HepG2 (cell line): ENCODE results near the gene NT5DC1. TPM values are rescaled to one million over a fixed set of nuclear protein-coding genes. Genes with fewer than 3 reads are reported as not detected.

Experiments used
- AKAP8 ChIP-seq: sonication (generic); formaldehyde crosslinking; IDR thresholded peaks from 2 replicates; pipeline ENCODE4 v1.5.1; 2020; ENCODE audit warnings: mild to moderate bottlenecking, missing genetic modification reagents
- ARID5B ChIP-seq: IDR thresholded peaks from 2 replicates; pipeline ENCODE4 v1.4.0; 2020; ENCODE audit warnings: mild to moderate bottlenecking, missing genetic modification reagents
- CENPBD1 ChIP-seq: sonication (generic); formaldehyde crosslinking; IDR thresholded peaks from 2 replicates; pipeline ENCODE4 v1.8.0; 2022; ENCODE audit warnings: missing genetic modification reagents, low read depth, mild to moderate bottlenecking, borderline replicate concordance
- HNF4G ChIP-seq, 2 experiments: sonication (generic) in 1 of 2; formaldehyde crosslinking in 1 of 2; IDR thresholded peaks; 2 replicates each; pipeline versions ENCODE4 v1.4.0 to v1.6.1; 2011 to 2020; ENCODE audit warnings: borderline replicate concordance in 2 of 2, low read depth in 2 of 2, mild to moderate bottlenecking in 2 of 2, low read length in 1 of 2, missing genetic modification reagents in 1 of 2, moderate library complexity in 1 of 2
- MEF2D ChIP-seq: sonication (generic); formaldehyde crosslinking; IDR thresholded peaks from 2 replicates; pipeline ENCODE4 v1.5.1; 2020; ENCODE audit warnings: mild to moderate bottlenecking, missing genetic modification reagents
- NFRKB ChIP-seq: fragments of 450-650 bp; IDR thresholded peaks from 2 replicates; pipeline ENCODE4 v1.6.1; 2017
- PAX8 ChIP-seq: sonication (generic); formaldehyde crosslinking; IDR thresholded peaks from 2 replicates; pipeline ENCODE4 v1.8.0; 2022; ENCODE audit warnings: mild to moderate bottlenecking, missing genetic modification reagents, borderline replicate concordance
- PCBP1 ChIP-seq: fragments of 200-400 bp; formaldehyde crosslinking; IDR thresholded peaks from 2 replicates; pipeline ENCODE4 v1.6.1; 2017; ENCODE audit warnings: mild to moderate bottlenecking, low read depth, low read length, borderline replicate concordance
- POLR2AphosphoS2 ChIP-seq: IDR thresholded peaks from 2 replicates; pipeline ENCODE4 v1.6.1; 2011; ENCODE audit warnings: low read depth, low read length, improper control_type of control experiment
- STAG1 ChIP-seq: sonication (generic); formaldehyde crosslinking; IDR thresholded peaks from 2 replicates; pipeline ENCODE4 v1.4.0; 2020; ENCODE audit warnings: missing genetic modification reagents
- TEAD3 ChIP-seq: optimal IDR thresholded peaks from 2 replicates; pipeline ENCODE3; 2016; ENCODE audit warnings: borderline replicate concordance
- TGIF2 ChIP-seq: IDR thresholded peaks from 2 replicates; pipeline ENCODE4 v1.6.1; 2016; ENCODE audit warnings: control low read depth, missing compliant biosample characterization
- XRCC5 ChIP-seq: fragments of 200-400 bp; formaldehyde crosslinking; optimal IDR thresholded peaks from 2 replicates; pipeline ENCODE3; 2017; ENCODE audit warnings: mild to moderate bottlenecking, low read length
- ZFY ChIP-seq: sonication (generic); formaldehyde crosslinking; IDR thresholded peaks from 2 replicates; pipeline ENCODE4 v1.4.0; 2020; ENCODE audit warnings: missing genetic modification reagents
- ZMYM3 ChIP-seq: sonication (generic); formaldehyde crosslinking; IDR thresholded peaks from 2 replicates; pipeline ENCODE4 v1.5.1; 2020; ENCODE audit warnings: mild to moderate bottlenecking, missing genetic modification reagents
- ZNF142 ChIP-seq: sonication (generic); formaldehyde crosslinking; IDR thresholded peaks from 2 replicates; pipeline ENCODE4 v1.4.0; 2020; ENCODE audit warnings: missing genetic modification reagents
- ZNF205 ChIP-seq: IDR thresholded peaks from 2 replicates; pipeline ENCODE4 v1.6.1; 2018; ENCODE audit warnings: missing biosample characterization, missing genetic modification reagents
- ZNF275 ChIP-seq: sonication (generic); formaldehyde crosslinking; IDR thresholded peaks from 2 replicates; pipeline ENCODE4 v1.8.0; 2022; ENCODE audit warnings: missing genetic modification reagents, mild to moderate bottlenecking, inconsistent platforms, borderline replicate concordance
- ZNF317 ChIP-seq: sonication (generic); formaldehyde crosslinking; IDR thresholded peaks from 2 replicates; pipeline ENCODE4 v1.5.0; 2020; ENCODE audit warnings: mild to moderate bottlenecking, missing genetic modification reagents
- ZNF562 ChIP-seq: sonication (generic); formaldehyde crosslinking; IDR thresholded peaks from 2 replicates; pipeline ENCODE4 v1.8.0; 2022; ENCODE audit warnings: missing genetic modification reagents, borderline replicate concordance
- ZNF879 ChIP-seq: sonication (generic); formaldehyde crosslinking; IDR thresholded peaks from 2 replicates; pipeline ENCODE4 v1.8.1; 2023; ENCODE audit warnings: missing genetic modification reagents
- polyA plus RNA-seq, 8 experiments: library from polyadenylated mRNA; depleted of rRNA in 3 of 8; stranded (reverse) in 7 of 8; unstranded in 1 of 8; fragments of >200 nt; fragmentation: Illumina TruSeq in 4 of 8; extraction: Trizol in 4 of 8; gene quantifications; 2 replicates each; pipeline versions ENCODE4 v1.2.1 to v1.2.3, GENCODE V29; 2011 to 2016; ENCODE audit warnings: low read depth in 4 of 8, missing spikeins in 1 of 8, mixed read lengths in 1 of 8; ENCODE audit not compliant: insufficient read depth in 1 of 8
- total RNA-seq, 5 experiments: library from RNA; depleted of rRNA; stranded (reverse); fragments of >200 nt; fragmentation: Illumina TruSeq; extraction: Trizol; gene quantifications; 2 replicates each; pipeline ENCODE4 v1.2.3, GENCODE V29; 2016; ENCODE audit warnings: low read depth in 1 of 5

Gene NT5DC1
- total and polyA plus RNA-seq, 2 of the 13 experiments (the other 11 are each of a cell fraction or from before 2014, with no cell fraction given), result 27.0 to 56.1 TPM

GRCh38 chr6:116278854-116279231, 178.2 kb downstream of the NT5DC1 start (continued):
- TF ChIP-seq ZNF317 (CRISPR knock-in tag), result 0 out of 2 replicates have a peak, but pooled peaks have one; percentile 16
- peak; percentile 66; the same call in 1 of the 2 replicates for TF ChIP-seq TGIF2 (CRISPR knock-in tag)
- TF ChIP-seq ZMYM3 (CRISPR knock-in tag), result no peak
- no peak for TF ChIP-seq STAG1 (CRISPR knock-in tag)
- no peak for TF ChIP-seq ARID5B (CRISPR knock-in tag)
- no peak for TF ChIP-seq XRCC5
- no peak for TF ChIP-seq ZNF562
- TF ChIP-seq POLR2AphosphoS2, result no peak
- no peak for TF ChIP-seq PAX8 (CRISPR knock-in tag)
- TF ChIP-seq NFRKB, result no peak
- TF ChIP-seq ZFY (CRISPR knock-in tag), result no peak
- no peak for TF ChIP-seq ZNF142 (CRISPR knock-in tag)
- no peak for TF ChIP-seq ZNF205 (CRISPR knock-in tag)
- TF ChIP-seq AKAP8 (CRISPR knock-in tag), result no peak; the same call in 1 of the 2 replicates
- no peak for TF ChIP-seq HNF4G (IDR thresholded peaks at IDR 0.05; ENCODE audit: borderline replicate concordance, low read depth, low read length)
- TF ChIP-seq HNF4G (CRISPR knock-in tag; IDR thresholded peaks at IDR 0.05; ENCODE audit: borderline replicate concordance, low read depth), result no peak
- no peak for TF ChIP-seq MEF2D (CRISPR knock-in tag)
- no peak for TF ChIP-seq TEAD3 (CRISPR knock-in tag)
- no peak for TF ChIP-seq CENPBD1 (CRISPR knock-in tag)
- no peak for TF ChIP-seq ZNF879 (CRISPR knock-in tag)
- TF ChIP-seq PCBP1, result no peak
- TF ChIP-seq ZNF275, result no peak
